Measurements from ENCODE around the gene TULP1. TPM values are rescaled to one million over a fixed set of nuclear protein-coding genes. Genes with fewer than 3 reads are reported as not detected.

TULP1 gene
- total and polyA plus RNA-seq, 2 of the 8 experiments (the other 6 are each of a cell fraction or from before 2014, with no cell fraction given), result 3.2 to 6.8 TPM

DNA sequence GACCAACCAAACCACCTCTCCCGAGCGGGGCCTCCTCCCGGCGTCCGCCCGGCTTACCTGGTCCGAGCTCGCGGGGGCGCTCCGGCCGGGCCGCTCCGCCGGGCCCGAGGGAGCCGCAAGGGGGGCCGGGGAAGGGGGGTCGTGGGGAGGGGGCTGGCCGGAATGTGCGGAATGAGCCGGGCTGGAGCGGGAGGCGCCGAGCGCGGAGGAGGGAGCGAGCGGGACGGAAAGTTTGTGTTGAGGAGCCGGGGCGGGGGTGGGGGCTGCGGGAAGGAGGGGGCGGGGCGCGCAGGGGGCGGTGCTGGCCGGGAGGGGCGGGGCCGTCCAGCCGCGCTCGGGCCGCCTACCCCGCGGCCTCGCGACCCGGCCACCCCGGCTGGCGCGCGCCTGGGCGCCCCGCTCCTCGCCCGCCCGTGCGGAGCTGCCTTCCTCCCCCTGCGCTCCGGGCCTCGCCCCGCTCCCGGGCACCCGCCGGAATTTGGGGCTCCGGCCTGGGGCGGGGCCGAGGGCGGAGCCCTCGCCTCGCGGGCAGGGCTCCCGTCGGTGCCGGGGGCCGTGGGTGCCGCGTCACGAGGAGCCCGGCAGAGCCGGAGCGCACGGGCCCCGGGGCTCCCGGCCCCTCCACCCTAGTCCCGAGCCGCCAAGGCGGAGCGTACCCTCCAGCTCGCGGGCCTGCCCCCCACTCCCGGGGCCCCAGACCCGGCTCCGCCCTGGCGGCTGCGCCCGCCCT, 15.7 kb downstream of the TULP1 start, which contains the start of gene TEAD3 (continued):
- TF ChIP-seq RXRA (IDR thresholded peaks at IDR 0.05; ENCODE audit: insufficient read depth, low read depth, low read length) (no peak), EZH2 (IDR thresholded peaks at IDR 0.05; ENCODE audit: low read depth, low read length, severe bottlenecking) (no peak), TBP (IDR thresholded peaks at IDR 0.05; ENCODE audit: low read depth, low read length) (no peak), SP2 (IDR thresholded peaks at IDR 0.05; ENCODE audit: low read length) (no peak), ZNF274 (IDR thresholded peaks at IDR 0.05; ENCODE audit: borderline replicate concordance, extremely low read depth, low read length) (no peak), SIX5 (IDR thresholded peaks at IDR 0.05; ENCODE audit: low read depth, low read length) (no peak), BACH1 (IDR thresholded peaks at IDR 0.05; ENCODE audit: low read length) (0 out of 2 replicates have a peak, but pooled peaks have one; percentile 20), CEBPB (IDR thresholded peaks at IDR 0.05; ENCODE audit: low read depth, low read length) (no peak), RBBP5 (IDR thresholded peaks at IDR 0.05; ENCODE audit: borderline replicate concordance, low read depth, low read length) (no peak; the same call in 1 of the 2 replicates), POU5F1 (IDR thresholded peaks at IDR 0.05; ENCODE audit: low read depth, low read length) (no peak), KDM5A (IDR thresholded peaks at IDR 0.05; ENCODE audit: low read length) (no peak), CTBP2 (IDR thresholded peaks at IDR 0.05; ENCODE audit: borderline replicate concordance, insufficient read depth, insufficient read length, low read length) (no peak), POLR2A (IDR thresholded peaks at IDR 0.05; ENCODE audit: control extremely low read depth in 1 of 2, low read depth in 2 of 2, low read length in 2 of 2) (peak in 1 of 2 experiments; percentile 67; a peak in 2 of 3 replicates), SIRT6 (IDR thresholded peaks at IDR 0.05; ENCODE audit: low read length) (no peak), POLR2AphosphoS5 (IDR thresholded peaks at IDR 0.05; ENCODE audit: low read depth, low read length) (no peak), CBX8 (IDR thresholded peaks at IDR 0.05; ENCODE audit: borderline replicate concordance, low read depth, low read length) (no peak), TAF1 (IDR thresholded peaks at IDR 0.05; ENCODE audit: low read depth, low read length) (peak; percentile 65), CHD1 (IDR thresholded peaks at IDR 0.05; ENCODE audit: low read depth, low read length) (no peak), HDAC6 (IDR thresholded peaks at IDR 0.05; ENCODE audit: low read depth, low read length) (no peak)
- TF ChIP-seq, protein P1, sequence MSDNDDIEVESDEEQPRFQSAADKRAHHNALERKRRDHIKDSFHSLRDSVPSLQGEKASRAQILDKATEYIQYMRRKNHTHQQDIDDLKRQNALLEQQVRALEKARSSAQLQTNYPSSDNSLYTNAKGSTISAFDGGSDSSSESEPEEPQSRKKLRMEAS (IDR thresholded peaks at IDR 0.05), result no peak
- TF ChIP-seq, protein P2, sequence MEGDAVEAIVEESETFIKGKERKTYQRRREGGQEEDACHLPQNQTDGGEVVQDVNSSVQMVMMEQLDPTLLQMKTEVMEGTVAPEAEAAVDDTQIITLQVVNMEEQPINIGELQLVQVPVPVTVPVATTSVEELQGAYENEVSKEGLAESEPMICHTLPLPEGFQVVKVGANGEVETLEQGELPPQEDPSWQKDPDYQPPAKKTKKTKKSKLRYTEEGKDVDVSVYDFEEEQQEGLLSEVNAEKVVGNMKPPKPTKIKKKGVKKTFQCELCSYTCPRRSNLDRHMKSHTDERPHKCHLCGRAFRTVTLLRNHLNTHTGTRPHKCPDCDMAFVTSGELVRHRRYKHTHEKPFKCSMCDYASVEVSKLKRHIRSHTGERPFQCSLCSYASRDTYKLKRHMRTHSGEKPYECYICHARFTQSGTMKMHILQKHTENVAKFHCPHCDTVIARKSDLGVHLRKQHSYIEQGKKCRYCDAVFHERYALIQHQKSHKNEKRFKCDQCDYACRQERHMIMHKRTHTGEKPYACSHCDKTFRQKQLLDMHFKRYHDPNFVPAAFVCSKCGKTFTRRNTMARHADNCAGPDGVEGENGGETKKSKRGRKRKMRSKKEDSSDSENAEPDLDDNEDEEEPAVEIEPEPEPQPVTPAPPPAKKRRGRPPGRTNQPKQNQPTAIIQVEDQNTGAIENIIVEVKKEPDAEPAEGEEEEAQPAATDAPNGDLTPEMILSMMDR (IDR thresholded peaks at IDR 0.05; ENCODE audit: control extremely low read depth in 1 of 3, insufficient read depth in 1 of 3, low read depth in 1 of 3, low read length in 3 of 3), result peak in 1 of 3 experiments; percentile 14; a peak in 1 of 4 replicates
